Measurements from ENCODE around the gene DTNB.

DNA sequence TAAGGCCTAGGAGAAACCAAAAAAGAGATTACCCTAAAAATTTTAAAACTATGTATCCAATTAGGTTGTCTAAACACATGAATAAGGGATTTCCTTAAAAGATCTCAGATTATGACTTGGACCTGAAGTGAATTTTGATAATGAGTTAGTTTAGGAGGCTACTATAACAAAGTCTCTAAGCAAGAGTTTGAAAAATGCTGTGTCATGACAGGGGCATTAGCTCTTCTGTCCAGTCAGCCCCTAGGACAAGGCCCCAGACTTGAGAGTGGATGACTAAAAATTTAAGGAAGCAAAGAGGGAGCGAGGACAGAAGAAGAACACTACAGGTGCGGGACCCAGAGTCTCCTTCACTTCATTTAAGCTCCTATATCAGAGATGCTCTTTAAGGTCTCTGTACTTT lies 135.9 kb downstream of the DTNB start:
- TF ChIP-seq, protein P1, sequence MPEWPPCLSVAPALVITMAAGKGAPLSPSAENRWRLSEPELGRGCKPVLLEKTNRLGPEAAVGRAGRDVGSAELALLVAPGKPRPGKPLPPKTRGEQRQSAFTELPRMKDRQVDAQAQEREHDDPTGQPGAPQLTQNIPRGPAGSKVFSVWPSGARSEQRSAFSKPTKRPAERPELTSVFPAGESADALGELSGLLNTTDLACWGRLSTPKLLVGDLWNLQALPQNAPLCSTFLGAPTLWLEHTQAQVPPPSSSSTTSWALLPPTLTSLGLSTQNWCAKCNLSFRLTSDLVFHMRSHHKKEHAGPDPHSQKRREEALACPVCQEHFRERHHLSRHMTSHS (tag by site-specific recombination; IDR thresholded peaks at IDR 0.05): no peak
- TF ChIP-seq MYNN (tag by site-specific recombination; IDR thresholded peaks at IDR 0.05; ENCODE audit: borderline replicate concordance) (no peak), ZNF311 (tag by site-specific recombination; IDR thresholded peaks at IDR 0.05; ENCODE audit: borderline replicate concordance) (no peak), KLF1 (tag by site-specific recombination; IDR thresholded peaks at IDR 0.05) (no peak), ZNF335 (tag by site-specific recombination; conservative IDR thresholded peaks at IDR 0.05) (no peak)
- TF ChIP-seq, protein P2, sequence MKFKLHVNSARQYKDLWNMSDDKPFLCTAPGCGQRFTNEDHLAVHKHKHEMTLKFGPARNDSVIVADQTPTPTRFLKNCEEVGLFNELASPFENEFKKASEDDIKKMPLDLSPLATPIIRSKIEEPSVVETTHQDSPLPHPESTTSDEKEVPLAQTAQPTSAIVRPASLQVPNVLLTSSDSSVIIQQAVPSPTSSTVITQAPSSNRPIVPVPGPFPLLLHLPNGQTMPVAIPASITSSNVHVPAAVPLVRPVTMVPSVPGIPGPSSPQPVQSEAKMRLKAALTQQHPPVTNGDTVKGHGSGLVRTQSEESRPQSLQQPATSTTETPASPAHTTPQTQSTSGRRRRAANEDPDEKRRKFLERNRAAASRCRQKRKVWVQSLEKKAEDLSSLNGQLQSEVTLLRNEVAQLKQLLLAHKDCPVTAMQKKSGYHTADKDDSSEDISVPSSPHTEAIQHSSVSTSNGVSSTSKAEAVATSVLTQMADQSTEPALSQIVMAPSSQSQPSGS (tag by site-specific recombination; IDR thresholded peaks at IDR 0.05; ENCODE audit: low read depth): no peak
- TF ChIP-seq, protein P3, sequence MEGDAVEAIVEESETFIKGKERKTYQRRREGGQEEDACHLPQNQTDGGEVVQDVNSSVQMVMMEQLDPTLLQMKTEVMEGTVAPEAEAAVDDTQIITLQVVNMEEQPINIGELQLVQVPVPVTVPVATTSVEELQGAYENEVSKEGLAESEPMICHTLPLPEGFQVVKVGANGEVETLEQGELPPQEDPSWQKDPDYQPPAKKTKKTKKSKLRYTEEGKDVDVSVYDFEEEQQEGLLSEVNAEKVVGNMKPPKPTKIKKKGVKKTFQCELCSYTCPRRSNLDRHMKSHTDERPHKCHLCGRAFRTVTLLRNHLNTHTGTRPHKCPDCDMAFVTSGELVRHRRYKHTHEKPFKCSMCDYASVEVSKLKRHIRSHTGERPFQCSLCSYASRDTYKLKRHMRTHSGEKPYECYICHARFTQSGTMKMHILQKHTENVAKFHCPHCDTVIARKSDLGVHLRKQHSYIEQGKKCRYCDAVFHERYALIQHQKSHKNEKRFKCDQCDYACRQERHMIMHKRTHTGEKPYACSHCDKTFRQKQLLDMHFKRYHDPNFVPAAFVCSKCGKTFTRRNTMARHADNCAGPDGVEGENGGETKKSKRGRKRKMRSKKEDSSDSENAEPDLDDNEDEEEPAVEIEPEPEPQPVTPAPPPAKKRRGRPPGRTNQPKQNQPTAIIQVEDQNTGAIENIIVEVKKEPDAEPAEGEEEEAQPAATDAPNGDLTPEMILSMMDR (tag by site-specific recombination; IDR thresholded peaks at IDR 0.05): no peak
